Loucy (cell line): ENCODE data around the gene EGFL7.

Experiments
- H2AFZ ChIP-seq: fragments of 200-600 bp; sonication (generic); 2 replicates; pipeline ENCODE4 v1.6.0; 2016; ENCODE audit warnings: antibody characterized with exemption, mild to moderate bottlenecking, low read length, moderate library complexity
- H3F3A ChIP-seq: fragments of 200-600 bp; 2 replicates; pipeline ENCODE4 v1.6.0; 2016; ENCODE audit warnings: antibody characterized with exemption, low read depth, mild to moderate bottlenecking
- H3K27me3 ChIP-seq: fragments of 200-600 bp; sonication (generic); 2 replicates; pipeline ENCODE4 v1.6.1; 2014; ENCODE audit warnings: low read length, mild to moderate bottlenecking; ENCODE audit not compliant: insufficient read depth, poor library complexity, severe bottlenecking
- H3K36me3 ChIP-seq: fragments of 200-600 bp; sonication (generic); 2 replicates; pipeline ENCODE4 v1.6.1; 2016; ENCODE audit warnings: low read length; ENCODE audit not compliant: insufficient read depth
- H3K4me1 ChIP-seq: fragments of 200-600 bp; sonication (generic); 2 replicates; pipeline ENCODE4 v1.5.1; 2014; ENCODE audit warnings: low read length, mild to moderate bottlenecking; ENCODE audit not compliant: insufficient read depth, poor library complexity, severe bottlenecking
- H3K4me2 ChIP-seq: fragments of 200-600 bp; sonication (generic); 2 replicates; pipeline ENCODE4 v1.6.0; 2014; ENCODE audit warnings: antibody characterized with exemption, low read length, low read depth, mild to moderate bottlenecking; ENCODE audit not compliant: poor library complexity, severe bottlenecking
- H3K4me3 ChIP-seq: fragments of 200-600 bp; sonication (generic); 2 replicates; pipeline ENCODE4 v1.5.1; 2014; ENCODE audit warnings: low read length, mild to moderate bottlenecking, mixed read lengths; ENCODE audit not compliant: poor library complexity, severe bottlenecking
- H3K79me2 ChIP-seq: fragments of 200-600 bp; sonication (generic); 2 replicates; pipeline ENCODE4 v1.6.1; 2014; ENCODE audit warnings: low read length; ENCODE audit not compliant: insufficient read depth
- H3K9ac ChIP-seq: fragments of 200-600 bp; sonication (generic); 2 replicates; pipeline ENCODE4 v1.6.0; 2014; ENCODE audit warnings: mild to moderate bottlenecking, low read depth, low read length, moderate library complexity; ENCODE audit not compliant: poor library complexity, severe bottlenecking
- H3K9me2 ChIP-seq: fragments of 200-600 bp; sonication (generic); replicated peaks from 2 replicates; pipeline ENCODE4 v1.6.1; 2016; ENCODE audit warnings: low read depth, low read length, mixed read lengths
- H3K9me3 ChIP-seq: fragments of 200-600 bp; sonication (generic); 2 replicates; pipeline ENCODE4 v1.6.1; 2014; ENCODE audit warnings: mild to moderate bottlenecking, antibody characterized with exemption, low read length, low read depth; ENCODE audit not compliant: insufficient read depth
- H4K20me1 ChIP-seq: fragments of 200-600 bp; sonication (generic); 2 replicates; pipeline ENCODE4 v1.6.0; 2014; ENCODE audit warnings: antibody characterized with exemption, low read length, mild to moderate bottlenecking; ENCODE audit not compliant: insufficient read depth, poor library complexity, severe bottlenecking
- CTCF ChIP-seq: fragments of 200-600 bp; sonication (generic); conservative IDR thresholded peaks from 2 replicates; pipeline ENCODE4 v1.5.1; 2014; ENCODE audit warnings: mild to moderate bottlenecking, antibody characterized with exemption, low read length
- EZH2phosphoT487 ChIP-seq: fragments of 200-600 bp; IDR thresholded peaks from 2 replicates; pipeline ENCODE4 v1.6.1; 2018; ENCODE audit warnings: antibody characterized with exemption, mild to moderate bottlenecking, moderate library complexity, borderline replicate concordance

EGFL7 gene

GRCh38 chr9:136714893-136715274, 52.2 kb downstream of the EGFL7 start:
- H3K4me2 ChIP-seq, result no peak overlapping the region

GRCh38 chr9:136717399-136717798, 54.7 kb downstream of the EGFL7 start:
- no peak for TF ChIP-seq CTCF
- no peak for TF ChIP-seq EZH2phosphoT487
- Histone ChIP-seq H3K9me2 (no peaks in the 10 kb centered on the region), H3K4me2 (no peak overlapping the region), H3K9me3 (no peaks in the 10 kb centered on the region), H4K20me1 (no peaks in the 10 kb centered on the region), H3K79me2 (no peaks in the 10 kb centered on the region), H3K4me3 (no peak overlapping the region), H3K4me1 (no peaks in the 10 kb centered on the region), H3F3A (no peaks in the 10 kb centered on the region), H2AFZ (no peak overlapping the region), H3K36me3 (no peaks in the 10 kb centered on the region; the same call in 1 of the 2 replicates), H3K9ac (no peak overlapping the region), H3K27me3 (no peaks in the 10 kb centered on the region)

More at GRCh38 chr9:136714893-136715274, 52.2 kb downstream of the EGFL7 start:
- Histone ChIP-seq H3K4me3 (no peak overlapping the region), H3K79me2 (no peaks in the 10 kb centered on the region), H3F3A (no peaks in the 10 kb centered on the region), H3K4me1 (no peaks in the 10 kb centered on the region), H3K9ac (no peak overlapping the region), H3K9me3 (no peaks in the 10 kb centered on the region), H3K9me2 (no peaks in the 10 kb centered on the region), H4K20me1 (no peaks in the 10 kb centered on the region), H3K36me3 (no peaks in the 10 kb centered on the region), H2AFZ (no peak overlapping the region), H3K27me3 (no peaks in the 10 kb centered on the region)
- TF ChIP-seq EZH2phosphoT487, result no peak
- TF ChIP-seq CTCF, result no peak

DNA sequence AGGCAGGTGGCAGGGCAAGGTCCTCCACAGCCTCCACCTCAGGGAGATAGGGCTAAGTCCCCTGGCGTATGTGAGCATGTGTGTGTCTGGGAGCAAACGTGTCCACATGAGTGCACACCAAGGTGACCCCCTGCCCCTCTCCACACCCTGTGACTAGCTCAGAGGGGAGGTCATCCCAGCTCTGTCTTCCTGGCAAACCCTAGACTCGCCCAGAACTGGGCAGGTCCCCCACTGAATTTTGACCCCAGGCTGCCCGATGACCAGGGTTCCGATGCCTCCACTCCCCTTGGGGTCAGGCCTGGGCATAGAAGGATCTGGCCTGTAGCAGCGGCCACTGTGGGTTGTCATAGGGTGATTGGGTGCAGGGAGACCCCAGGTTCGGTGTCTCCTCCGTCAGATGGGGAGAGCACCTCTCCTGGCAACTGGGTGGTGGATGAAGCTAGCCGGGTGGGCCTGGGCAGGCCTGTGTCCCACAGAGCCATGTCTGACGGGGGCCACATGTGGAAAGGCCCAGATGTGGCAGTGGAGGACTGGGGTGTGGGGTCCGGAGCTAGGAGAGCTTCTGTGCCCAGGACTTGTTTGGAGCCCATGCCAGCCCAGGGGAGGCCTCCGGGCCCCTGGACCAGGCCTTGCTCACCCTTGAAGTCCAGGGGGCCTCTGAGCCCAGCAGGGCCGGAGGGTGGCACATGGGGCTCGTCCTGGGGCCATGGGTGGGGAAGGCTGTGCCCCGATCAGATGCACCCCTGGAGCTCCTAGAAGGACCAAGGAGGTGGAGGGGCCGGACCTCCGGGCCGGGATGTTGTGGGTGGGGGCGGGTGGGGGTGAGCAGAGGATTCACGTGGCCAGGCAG, 55.9 kb downstream of the EGFL7 start:
- H2AFZ ChIP-seq, result no peak overlapping the region
- H3F3A ChIP-seq, result no peaks in the 10 kb centered on the region
- TF ChIP-seq EZH2phosphoT487 (no peak), CTCF (no peak)
- no peak overlapping the region for H3K9ac ChIP-seq
- H3K4me1 ChIP-seq, result no peaks in the 10 kb centered on the region
- peaks cover 5% of the 10 kb centered on the region; the same call in 1 of the 2 replicates for H3K36me3 ChIP-seq
- no peak overlapping the region for H3K4me3 ChIP-seq
- H3K9me3 ChIP-seq, result no peaks in the 10 kb centered on the region
- no peaks in the 10 kb centered on the region for H3K9me2 ChIP-seq
- H4K20me1 ChIP-seq, result peaks cover 1% of the 10 kb centered on the region
- peaks cover 2% of the 10 kb centered on the region; the same call in 1 of the 2 replicates for H3K79me2 ChIP-seq
- H3K27me3 ChIP-seq, result no peaks in the 10 kb centered on the region
- H3K4me2 ChIP-seq, result no peak overlapping the region
